NCI-H345 treated with DMSO at 0.1 percent for 48 hours (cell line): ENCODE measurements around the gene SPG21.

ENCODE experiments used
- DNase-seq: peaks from one replicate; lab custom pipeline; 2025; ENCODE audit not compliant: unreplicated experiment; lab: John Stamatoyannopoulos, UW

Gene SPG21

GRCh38 chr15:64993290-64993689, 3.6 kb upstream of the SPG21 start:
- DNase-seq, result no peak

GRCh38 chr15:64991536-64992135, 1.9 kb upstream of the SPG21 start:
- no peak for DNase-seq

- DNase-seq, result no peak
Observed at GRCh38 chr15:64990168-64990470, 405 bp upstream of the SPG21 start.

DNA sequence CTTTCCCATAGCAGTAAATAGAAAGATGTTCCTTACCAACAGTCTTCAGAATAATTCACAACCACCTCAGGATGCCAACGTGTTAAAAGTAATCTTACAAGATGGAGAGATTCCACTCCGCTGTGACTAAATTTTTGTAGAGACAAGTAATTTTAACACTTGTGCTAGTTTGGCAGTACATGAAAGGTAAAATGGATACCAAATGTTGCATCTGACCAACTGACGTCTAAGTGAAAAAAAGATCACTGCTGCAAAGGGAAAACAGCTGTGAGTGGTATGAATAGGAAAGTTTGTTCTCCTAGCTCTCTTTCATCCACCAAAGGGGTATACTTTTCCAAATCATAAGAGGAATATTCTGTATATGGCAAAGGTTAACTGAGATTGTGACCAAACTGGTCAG, 2.6 kb downstream of the SPG21 start:
- no peak for DNase-seq

- no peak for DNase-seq
Observed at GRCh38 chr15:64985366-64986033, 4.2 kb downstream of the SPG21 start.

DNA sequence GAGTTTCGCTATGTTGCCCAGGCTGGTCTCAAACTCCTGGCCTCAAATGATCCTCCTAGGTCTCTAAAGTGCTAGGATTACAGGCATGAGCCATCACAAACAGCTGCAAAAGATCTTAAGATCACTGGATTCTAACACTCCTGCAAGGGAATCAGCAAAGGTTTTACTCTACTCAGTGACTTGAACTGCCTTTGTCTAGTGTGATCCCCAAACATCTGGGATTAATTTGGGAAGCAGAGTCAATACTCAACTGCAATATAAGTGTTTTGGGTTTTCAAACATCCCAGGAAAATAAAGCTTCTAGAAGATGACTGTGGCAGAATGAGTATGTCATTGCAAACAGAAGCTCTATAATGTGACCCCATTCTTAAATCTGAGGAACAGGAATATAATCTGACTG, 7.2 kb downstream of the SPG21 start:
- no peak for DNase-seq

GRCh38 chr15:64981812-64982431, 7.8 kb downstream of the SPG21 start:
- DNase-seq, result no peak

GRCh38 chr15:64979252-64979710, 10.4 kb downstream of the SPG21 start:
- no peak for DNase-seq

- DNase-seq, result no peak
Observed at GRCh38 chr15:64975390-64975789, 14.3 kb downstream of the SPG21 start.

GRCh38 chr15:64970698-64971097, 19.0 kb downstream of the SPG21 start:
- no peak for DNase-seq

GRCh38 chr15:64969401-64969800, 20.3 kb downstream of the SPG21 start:
- DNase-seq, result no peak

- DNase-seq, result no peak
Observed at GRCh38 chr15:64961013-64961412, 28.7 kb downstream of the SPG21 start.

- DNase-seq, result no peak
Observed at GRCh38 chr15:64960153-64960552, 29.6 kb downstream of the SPG21 start.

DNA sequence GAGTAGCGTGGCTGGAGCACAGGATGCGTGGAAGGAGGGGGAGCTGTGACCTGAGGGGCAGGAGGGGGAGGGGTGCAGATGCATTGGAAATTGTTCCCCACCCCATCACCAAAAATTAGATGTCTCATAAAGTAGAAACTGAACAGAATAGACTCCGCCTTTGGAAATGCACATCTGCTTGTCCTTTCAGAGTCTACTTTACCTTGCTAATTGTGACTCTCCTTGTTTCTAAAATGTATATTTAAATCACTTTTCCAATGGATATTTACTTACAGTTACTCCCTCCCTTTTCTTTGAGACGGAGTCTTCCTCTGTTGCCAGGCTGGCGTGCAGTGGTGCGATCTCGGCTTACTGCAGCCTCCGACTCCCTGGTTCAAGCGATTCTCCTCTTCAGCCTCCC, 30.6 kb downstream of the SPG21 start:
- DNase-seq, result no peak

GRCh38 chr15:64954395-64954794, 35.3 kb downstream of the SPG21 start:
- no peak for DNase-seq

GRCh38 chr15:64951777-64952418, 37.8 kb downstream of the SPG21 start:
- DNase-seq, result no peak

- DNase-seq, result no peak
Observed at GRCh38 chr15:64950888-64951287, 38.8 kb downstream of the SPG21 start.

DNA sequence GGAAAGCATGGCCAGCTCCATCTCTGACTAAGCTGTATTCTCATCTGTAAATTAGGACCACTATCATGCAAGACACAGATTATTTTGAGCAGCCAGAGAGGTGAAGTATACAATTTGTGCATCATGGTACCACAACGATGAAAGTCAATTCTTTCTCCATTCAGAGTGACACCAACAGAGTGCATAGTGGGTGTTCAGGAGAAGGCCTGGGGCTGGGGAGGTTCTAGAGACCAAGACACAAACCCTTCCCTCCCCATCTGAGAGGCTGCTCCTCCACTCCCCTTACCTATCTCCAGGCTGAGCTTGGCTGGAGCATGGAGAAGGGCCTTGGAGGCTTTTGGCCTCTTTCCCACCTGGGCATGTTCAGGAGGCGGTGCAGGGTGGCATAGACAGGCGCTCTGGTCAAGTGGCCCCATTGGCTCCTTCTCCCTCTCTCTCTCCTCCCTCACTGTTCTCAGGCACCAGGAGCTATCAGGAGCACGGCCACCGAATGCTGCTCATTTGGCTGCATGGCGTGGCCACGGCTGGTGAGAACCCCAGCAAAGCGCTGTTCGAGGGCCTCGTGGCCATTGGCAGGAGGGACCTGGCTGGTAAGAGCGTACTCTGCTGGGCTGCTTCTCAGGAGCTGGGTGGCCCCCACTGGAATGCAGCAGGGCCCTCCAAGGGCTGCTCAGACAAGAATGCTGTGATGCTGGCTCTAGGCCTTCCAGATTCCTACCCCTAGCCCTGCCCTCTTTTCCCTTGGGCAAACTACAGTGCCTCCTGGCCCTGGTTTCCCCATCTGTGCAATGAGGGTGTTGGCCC, 40.1 kb downstream of the SPG21 start:
- no peak for DNase-seq

DNA sequence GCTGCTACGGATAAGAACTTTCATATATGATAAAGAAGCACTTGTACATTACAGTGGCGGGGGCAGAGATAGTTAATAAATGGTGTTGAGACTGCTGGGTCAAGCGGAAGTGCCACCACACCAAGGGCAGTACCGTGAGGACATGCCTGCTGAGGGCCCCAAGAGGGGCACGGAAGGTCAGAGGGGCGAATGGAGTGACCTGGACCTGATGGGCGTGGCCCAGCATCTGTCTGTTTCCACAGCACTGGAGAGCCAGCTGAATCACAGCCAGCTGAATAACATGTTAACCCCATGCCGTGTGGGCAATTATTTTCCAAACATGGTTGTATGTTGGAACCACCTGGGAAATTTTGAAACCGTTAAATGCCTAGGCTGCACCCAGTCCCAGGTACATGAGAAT, 40.8 kb downstream of the SPG21 start:
- no peak for DNase-seq

DNA sequence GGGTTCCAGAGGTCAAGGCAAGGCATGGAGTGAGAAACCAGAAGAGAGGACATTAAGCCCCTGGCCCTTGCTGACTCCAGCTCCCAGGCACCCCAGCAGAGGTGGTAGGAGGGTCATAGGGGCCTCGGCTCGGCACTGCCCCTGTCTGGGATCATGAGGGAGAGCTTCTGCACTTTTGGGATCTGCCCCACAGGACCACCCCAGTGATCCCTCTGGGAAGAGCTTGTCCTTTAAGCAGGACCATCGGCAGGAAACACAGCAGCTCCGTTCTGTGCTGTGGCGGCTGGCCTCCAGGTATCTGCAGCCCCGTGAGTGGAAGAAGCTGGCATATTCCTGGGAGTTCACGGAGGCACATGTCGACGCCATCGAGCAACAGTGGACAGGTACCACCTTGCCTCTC, 42.5 kb downstream of the SPG21 start:
- no peak for DNase-seq

DNA sequence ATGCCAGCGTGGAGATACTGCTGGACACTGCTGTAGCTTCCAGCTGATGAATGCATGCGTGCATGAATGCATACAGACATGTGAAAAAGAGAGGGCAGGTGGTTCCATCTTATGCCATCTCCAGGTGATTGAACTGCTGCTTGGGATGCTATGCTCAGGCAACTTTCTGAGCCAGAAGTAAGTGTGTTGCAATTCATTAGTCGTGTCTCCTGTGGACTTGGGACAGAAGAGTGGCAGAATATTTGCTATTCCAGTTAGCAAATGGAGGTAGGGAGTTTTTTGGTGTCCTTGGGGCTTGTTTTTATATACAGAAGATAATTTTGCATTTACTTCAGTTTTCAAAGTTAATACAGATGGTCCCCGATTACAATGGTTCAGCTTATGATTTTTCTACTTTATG, 44.8 kb downstream of the SPG21 start:
- no peak for DNase-seq
